ENCODE measurements around the gene TMEM174.

Gene TMEM174

DNA sequence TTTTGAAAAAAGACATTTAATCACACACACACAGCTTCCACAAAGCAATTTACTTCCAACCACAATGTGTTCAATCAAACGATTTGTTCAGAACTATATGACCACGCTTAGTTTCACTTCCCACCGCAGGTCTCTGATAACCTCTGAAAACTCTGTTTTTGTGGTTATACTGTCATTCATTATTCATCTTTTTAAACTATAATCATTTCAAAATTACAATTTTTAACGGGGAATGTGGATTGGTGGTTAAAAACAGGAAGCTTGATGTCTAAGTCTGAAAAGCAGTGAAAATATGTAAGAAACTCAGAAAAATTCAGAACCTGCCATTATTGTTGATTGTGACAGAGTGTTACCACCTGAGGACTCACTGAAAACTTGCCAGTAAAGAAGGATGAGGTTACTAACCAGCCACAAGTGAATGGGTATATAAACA lies 12.7 kb upstream of the TMEM174 start:
- H3K4me3 Mint-ChIP-seq = peak overlapping the region; percentile 33 to 51
- H3K9me3 Mint-ChIP-seq = no peaks in the 10 kb centered on the region
- H3K27me3 Mint-ChIP-seq = peaks cover 39 to 50% of the 10 kb centered on the region in 2 donors
- DNase-seq = peak in 2 of 3 experiments; percentile 7 to 8
- H3K27ac Mint-ChIP-seq = peak overlapping the region in 1 of 2 donors; percentile 57
- H3K4me1 Mint-ChIP-seq (ENCODE audit: low read depth in 2 of 2) = peaks cover 20 to 21% of the 10 kb centered on the region in 2 donors
- ATAC-seq (replicated peaks) = peak; percentile 94
- no peaks in the 10 kb centered on the region for H3K36me3 Mint-ChIP-seq (ENCODE audit: insufficient read depth)

DNA sequence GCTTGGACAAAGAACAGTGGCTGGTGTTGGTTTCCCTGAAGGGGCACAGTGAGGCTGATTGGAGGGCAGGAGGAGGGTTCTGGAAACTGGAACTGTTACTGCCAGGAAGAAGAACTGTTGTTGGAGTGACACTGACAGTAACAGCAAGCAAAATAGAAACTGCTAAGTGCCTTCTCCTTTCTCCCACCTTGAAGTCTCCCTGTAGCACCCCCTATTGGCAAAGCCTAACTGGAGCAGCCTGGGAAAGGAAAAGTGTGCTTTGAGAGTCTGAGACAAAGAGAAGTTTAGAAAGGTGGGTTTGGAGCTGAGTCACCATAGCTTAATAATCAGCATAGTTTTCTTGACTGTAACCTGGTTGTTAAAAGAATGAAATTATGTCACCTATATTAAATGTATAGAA lies 2.5 kb upstream of the TMEM174 start:
- H3K36me3 Mint-ChIP-seq (ENCODE audit: insufficient read depth) = no peaks in the 10 kb centered on the region
- H3K9me3 Mint-ChIP-seq = no peaks in the 10 kb centered on the region
- no peak overlapping the region for H3K27ac Mint-ChIP-seq
- peaks cover 48 to 59% of the 10 kb centered on the region in 2 donors for H3K27me3 Mint-ChIP-seq
- DNase-seq = peak; percentile 27 to 37 (median 29)
- H3K4me3 Mint-ChIP-seq = no peak overlapping the region
- H3K4me1 Mint-ChIP-seq (ENCODE audit: low read depth in 2 of 2) = peaks cover 0 to 4% of the 10 kb centered on the region in 2 donors
- ATAC-seq (replicated peaks) = peak; percentile 59

DNA sequence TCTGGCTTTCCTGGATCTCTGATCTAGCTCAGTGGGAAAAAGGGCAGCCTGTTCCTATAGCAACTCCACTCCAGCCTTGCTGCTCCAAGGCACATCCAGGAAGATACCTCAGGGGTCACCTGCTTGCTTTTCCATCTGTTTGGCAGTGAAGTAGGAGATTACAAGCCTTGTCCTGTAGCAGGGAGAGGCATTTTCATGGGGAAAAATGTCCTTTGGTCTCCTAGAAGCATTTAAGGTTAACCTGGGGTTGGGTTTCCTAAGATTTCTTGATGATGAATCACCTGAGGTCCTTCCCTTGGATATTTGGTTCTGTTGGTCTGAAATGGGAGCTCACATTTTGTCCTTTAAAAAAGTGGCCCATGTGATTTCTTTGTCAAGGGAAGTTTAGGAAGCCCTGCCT lies 1.5 kb upstream of the TMEM174 start:
- H3K36me3 Mint-ChIP-seq (ENCODE audit: insufficient read depth) = no peaks in the 10 kb centered on the region
- no peak for DNase-seq
- H3K27ac Mint-ChIP-seq = no peak overlapping the region
- H3K4me3 Mint-ChIP-seq = no peak overlapping the region
- H3K27me3 Mint-ChIP-seq = peaks cover 51 to 62% of the 10 kb centered on the region in 2 donors
- H3K4me1 Mint-ChIP-seq (ENCODE audit: low read depth in 2 of 2) = peaks cover 0 to 4% of the 10 kb centered on the region in 2 donors
- ATAC-seq (replicated peaks) = no peak
- H3K9me3 Mint-ChIP-seq = no peaks in the 10 kb centered on the region

DNA sequence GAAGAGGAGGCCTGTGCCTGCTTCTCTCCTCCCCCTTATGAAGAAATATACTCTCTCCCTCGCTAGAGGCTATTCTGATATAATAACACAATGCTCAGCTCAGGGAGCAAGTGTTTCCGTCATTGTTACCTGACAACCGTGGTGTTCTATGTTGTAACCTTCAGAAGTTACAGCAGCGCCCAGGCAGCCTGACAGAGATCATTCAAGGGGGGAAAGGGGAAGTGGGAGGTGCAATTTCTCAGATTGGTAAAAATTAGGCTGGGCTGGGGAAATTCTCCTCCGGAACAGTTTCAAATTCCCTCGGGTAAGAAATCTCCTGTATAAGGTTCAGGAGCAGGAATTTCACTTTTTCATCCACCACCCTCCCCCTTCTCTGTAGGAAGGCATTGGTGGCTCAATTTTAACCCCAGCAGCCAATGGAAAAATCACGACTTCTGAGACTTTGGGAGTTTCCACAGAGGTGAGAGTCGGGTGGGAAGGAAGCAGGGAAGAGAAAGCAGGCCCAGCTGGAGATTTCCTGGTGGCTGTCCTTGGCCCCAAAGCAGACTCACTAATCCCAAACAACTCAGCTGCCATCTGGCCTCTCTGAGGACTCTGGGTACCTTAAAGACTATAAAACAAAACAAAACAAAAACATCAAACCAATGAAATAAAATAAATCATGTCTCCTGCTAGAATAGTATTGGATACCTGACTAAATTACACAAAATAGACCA lies 1.3 kb downstream of the TMEM174 start:
- ATAC-seq (replicated peaks) (no peak), DNase-seq (no peak)
- H3K27ac Mint-ChIP-seq = no peak overlapping the region
- H3K4me1 Mint-ChIP-seq (ENCODE audit: low read depth in 2 of 2) = peaks cover 0 to 4% of the 10 kb centered on the region in 2 donors
- H3K36me3 Mint-ChIP-seq (ENCODE audit: insufficient read depth) = no peaks in the 10 kb centered on the region
- no peak overlapping the region for H3K4me3 Mint-ChIP-seq
- no peaks in the 10 kb centered on the region for H3K9me3 Mint-ChIP-seq
- peaks cover 66 to 81% of the 10 kb centered on the region in 2 donors for H3K27me3 Mint-ChIP-seq

DNA sequence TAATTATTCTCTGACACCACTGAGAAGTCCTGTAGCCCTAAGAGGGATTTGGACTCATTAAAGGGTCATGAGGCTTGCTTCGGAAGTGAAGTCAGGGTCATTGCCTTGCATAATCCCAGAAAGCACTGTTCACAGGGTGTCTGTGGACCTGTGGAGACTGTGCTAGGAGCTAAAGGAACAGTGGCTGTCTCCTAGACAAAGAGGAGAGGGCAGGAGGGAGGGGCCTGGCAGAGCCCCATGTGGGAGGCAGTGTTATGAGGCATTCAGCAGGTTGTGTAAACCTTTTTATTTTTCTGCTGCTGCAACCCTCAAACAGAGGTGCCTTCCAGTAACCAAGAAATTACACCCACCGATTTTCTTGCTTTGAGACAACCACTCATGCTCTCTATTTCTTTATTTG lies 3.3 kb downstream of the TMEM174 start:
- no peak for DNase-seq
- Mint-ChIP-seq H3K27ac (no peak overlapping the region), H3K4me3 (no peak overlapping the region), H3K36me3 (ENCODE audit: insufficient read depth) (no peaks in the 10 kb centered on the region), H3K9me3 (no peaks in the 10 kb centered on the region), H3K27me3 (peaks cover 73 to 92% of the 10 kb centered on the region in 2 donors), H3K4me1 (ENCODE audit: low read depth in 2 of 2) (no peaks in the 10 kb centered on the region)
- no peak for ATAC-seq (replicated peaks)

DNA sequence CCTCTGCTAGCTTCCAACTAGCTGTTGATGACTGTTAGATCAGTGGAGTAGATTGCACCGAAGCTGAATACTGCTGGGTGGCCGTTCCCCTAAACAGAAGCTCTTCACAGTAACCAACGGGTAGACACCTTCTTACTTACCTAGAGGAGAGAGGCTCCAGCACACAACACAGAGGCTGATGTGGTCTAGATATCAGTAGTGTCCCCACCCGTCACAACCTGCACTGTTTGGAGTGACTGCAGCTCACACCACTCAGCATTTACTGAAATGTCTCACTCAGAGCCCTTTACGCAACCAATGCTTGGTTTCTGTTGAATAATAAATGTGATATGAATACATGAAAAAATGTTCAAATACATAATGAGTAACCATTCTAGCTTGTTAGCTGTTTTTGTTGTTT lies 5.3 kb downstream of the TMEM174 start:
- no peak for DNase-seq

DNA sequence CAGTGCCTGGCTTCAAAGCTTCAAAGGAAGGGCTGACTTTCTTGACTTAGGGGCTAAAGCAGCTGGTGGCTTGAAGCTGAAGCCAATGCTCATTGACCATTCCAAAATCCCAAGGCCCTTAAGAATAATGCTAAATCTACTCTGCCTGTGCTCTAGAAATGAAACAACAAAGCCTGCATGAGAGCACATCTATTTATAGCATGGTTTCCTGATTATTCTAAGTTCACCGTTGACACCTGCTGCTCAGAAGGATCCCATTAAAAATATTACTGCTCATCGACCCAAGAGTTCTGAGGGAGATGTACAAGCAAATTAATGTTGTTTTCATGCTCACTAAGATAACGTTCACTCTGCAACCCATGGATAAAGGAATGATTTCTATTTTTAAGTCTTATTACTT lies 6.7 kb downstream of the TMEM174 start:
- Mint-ChIP-seq H3K4me3 (no peak overlapping the region), H3K4me1 (ENCODE audit: low read depth in 2 of 2) (no peaks in the 10 kb centered on the region), H3K27me3 (peaks cover 74 to 92% of the 10 kb centered on the region in 2 donors), H3K9me3 (peaks cover 1 to 5% of the 10 kb centered on the region in 2 donors), H3K27ac (no peak overlapping the region), H3K36me3 (ENCODE audit: insufficient read depth) (no peaks in the 10 kb centered on the region)
- no peak for ATAC-seq (replicated peaks)
- DNase-seq = no peak

More for the DNA sequence above, 5.3 kb downstream of the TMEM174 start:
- Mint-ChIP-seq H3K27me3 (peaks cover 73 to 92% of the 10 kb centered on the region in 2 donors), H3K4me1 (ENCODE audit: low read depth in 2 of 2) (no peaks in the 10 kb centered on the region), H3K9me3 (no peaks in the 10 kb centered on the region), H3K27ac (no peak overlapping the region), H3K36me3 (ENCODE audit: insufficient read depth) (no peaks in the 10 kb centered on the region), H3K4me3 (no peak overlapping the region)
- no peak for ATAC-seq (replicated peaks)

DNA sequence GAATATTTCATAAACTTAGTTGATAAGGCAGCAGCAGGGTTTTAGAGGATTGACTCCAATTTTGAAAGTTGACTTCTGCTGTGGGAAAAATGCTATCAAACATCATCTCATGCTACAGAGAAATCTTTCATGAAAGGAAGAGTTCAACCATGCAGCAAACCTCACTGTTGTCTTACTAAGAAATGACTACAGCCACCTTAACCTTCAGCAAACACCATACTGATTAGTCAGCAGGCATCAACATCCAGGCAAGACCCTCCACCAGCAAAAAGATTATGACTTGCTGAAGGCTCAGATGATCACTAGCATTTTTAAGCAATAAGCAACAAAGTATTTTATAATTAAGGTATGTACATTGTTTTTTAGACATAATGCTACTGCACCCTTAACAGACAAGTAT lies 7.6 kb downstream of the TMEM174 start:
- H3K27me3 Mint-ChIP-seq = peaks cover 73 to 88% of the 10 kb centered on the region in 2 donors
- H3K36me3 Mint-ChIP-seq (ENCODE audit: insufficient read depth) = no peaks in the 10 kb centered on the region
- H3K4me1 Mint-ChIP-seq (ENCODE audit: low read depth in 2 of 2) = no peaks in the 10 kb centered on the region
- no peak for DNase-seq
- H3K9me3 Mint-ChIP-seq = peaks cover 1 to 6% of the 10 kb centered on the region in 2 donors
- no peak for ATAC-seq (replicated peaks)
- H3K27ac Mint-ChIP-seq = no peak overlapping the region
- no peak overlapping the region for H3K4me3 Mint-ChIP-seq

DNA sequence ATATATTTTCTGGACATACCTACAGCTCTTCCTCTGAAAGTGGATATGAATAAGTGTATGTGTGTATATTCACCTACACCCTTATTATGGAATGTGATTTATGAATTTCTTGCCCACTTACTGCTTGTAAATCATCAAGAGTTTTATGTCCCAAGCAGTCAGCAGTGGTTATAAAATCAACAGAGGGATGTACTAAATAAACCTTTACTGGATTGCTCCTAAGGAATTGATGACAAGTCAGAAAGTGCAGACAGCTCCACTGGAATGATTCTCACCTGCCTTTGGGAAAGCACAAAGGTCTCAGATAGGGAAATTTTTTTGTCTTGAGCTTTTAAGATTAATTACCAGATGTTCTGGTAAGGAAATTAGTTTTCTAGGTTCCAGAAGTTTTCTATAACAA lies 9.3 kb downstream of the TMEM174 start:
- Mint-ChIP-seq H3K9me3 (peaks cover 1 to 6% of the 10 kb centered on the region in 2 donors), H3K27ac (no peak overlapping the region), H3K36me3 (ENCODE audit: insufficient read depth) (no peaks in the 10 kb centered on the region), H3K27me3 (peaks cover 61 to 73% of the 10 kb centered on the region in 2 donors), H3K4me3 (no peak overlapping the region), H3K4me1 (ENCODE audit: low read depth in 2 of 2) (no peaks in the 10 kb centered on the region)
- DNase-seq = no peak
- ATAC-seq (replicated peaks) = no peak

DNA sequence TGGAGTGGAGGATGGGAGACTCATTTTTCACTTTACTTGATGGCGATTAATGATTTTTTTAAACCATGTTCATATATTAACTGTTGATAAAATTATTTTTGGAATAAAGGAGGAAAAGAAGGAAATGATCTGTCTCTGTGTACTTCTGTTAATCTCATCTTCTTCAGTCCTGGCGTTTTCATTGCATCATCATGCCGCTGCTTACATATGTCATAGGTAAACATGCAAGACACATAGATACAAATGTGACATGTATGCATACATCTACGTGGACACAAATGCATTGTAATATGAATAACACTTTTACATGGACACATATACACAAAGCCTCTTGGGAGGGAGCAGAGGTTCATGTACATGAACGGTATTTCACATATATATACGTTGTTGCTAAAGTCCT lies 10.0 kb downstream of the TMEM174 start:
- DNase-seq (no peak), ATAC-seq (replicated peaks) (no peak)
- Mint-ChIP-seq H3K27me3 (peaks cover 58 to 71% of the 10 kb centered on the region in 2 donors), H3K27ac (no peak overlapping the region), H3K9me3 (peaks cover 1 to 6% of the 10 kb centered on the region in 2 donors), H3K4me1 (ENCODE audit: low read depth in 2 of 2) (no peaks in the 10 kb centered on the region), H3K36me3 (ENCODE audit: insufficient read depth) (no peaks in the 10 kb centered on the region), H3K4me3 (no peak overlapping the region)

DNA sequence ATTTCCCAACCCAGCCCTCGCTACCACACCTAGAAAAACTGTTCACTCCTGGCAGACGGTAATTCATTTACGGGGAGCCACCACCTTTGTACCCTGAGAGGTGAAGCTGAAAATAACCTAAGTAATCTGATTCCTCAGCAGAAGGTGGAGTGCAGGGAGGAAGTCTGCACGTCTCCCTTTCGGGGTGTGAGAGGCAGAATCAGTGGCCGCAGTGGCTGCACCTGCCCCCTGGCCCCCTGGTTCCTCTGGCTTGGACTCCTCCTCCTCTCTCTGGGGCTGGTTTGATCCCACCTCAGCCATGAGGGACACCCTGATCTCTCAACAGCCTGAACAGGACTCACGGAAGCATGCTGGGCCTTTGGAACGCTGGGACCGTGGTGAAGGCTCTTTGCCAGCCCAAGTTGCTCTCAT lies 10.5 kb downstream of the TMEM174 start:
- H3K9me3 Mint-ChIP-seq = peaks cover 1 to 6% of the 10 kb centered on the region in 2 donors
- H3K36me3 Mint-ChIP-seq (ENCODE audit: insufficient read depth) = no peaks in the 10 kb centered on the region
- DNase-seq = no peak
- no peak overlapping the region for H3K4me3 Mint-ChIP-seq
- ATAC-seq (replicated peaks) = no peak
- H3K4me1 Mint-ChIP-seq (ENCODE audit: low read depth in 2 of 2) = no peaks in the 10 kb centered on the region
- no peak overlapping the region for H3K27ac Mint-ChIP-seq
- H3K27me3 Mint-ChIP-seq = peaks cover 54 to 69% of the 10 kb centered on the region in 2 donors

DNA sequence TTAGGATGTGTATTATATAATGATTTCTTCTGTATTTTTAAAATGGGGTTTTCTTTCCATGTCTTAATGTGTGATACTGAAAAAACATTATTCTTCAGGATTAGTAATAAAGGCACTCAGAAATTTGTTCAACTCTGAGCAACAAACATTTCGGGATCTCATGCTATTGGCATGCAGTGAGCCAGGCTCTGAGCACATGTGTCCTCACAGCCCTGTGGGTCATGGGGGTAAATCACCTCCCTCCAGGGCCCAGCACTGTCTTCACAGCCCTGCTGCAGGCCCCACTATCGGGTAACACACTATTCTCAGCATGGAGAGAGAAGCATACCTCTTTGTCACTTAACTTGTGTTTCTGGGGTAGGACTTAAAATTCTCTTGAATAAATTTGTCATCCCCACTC lies 14.0 kb downstream of the TMEM174 start:
- Mint-ChIP-seq H3K27ac (no peak overlapping the region), H3K4me1 (ENCODE audit: low read depth in 2 of 2) (no peaks in the 10 kb centered on the region), H3K4me3 (no peak overlapping the region), H3K36me3 (ENCODE audit: insufficient read depth) (no peaks in the 10 kb centered on the region), H3K9me3 (peaks cover 1 to 6% of the 10 kb centered on the region in 2 donors), H3K27me3 (peaks cover 49 to 68% of the 10 kb centered on the region in 2 donors)
- DNase-seq (no peak), ATAC-seq (replicated peaks) (no peak)

DNA sequence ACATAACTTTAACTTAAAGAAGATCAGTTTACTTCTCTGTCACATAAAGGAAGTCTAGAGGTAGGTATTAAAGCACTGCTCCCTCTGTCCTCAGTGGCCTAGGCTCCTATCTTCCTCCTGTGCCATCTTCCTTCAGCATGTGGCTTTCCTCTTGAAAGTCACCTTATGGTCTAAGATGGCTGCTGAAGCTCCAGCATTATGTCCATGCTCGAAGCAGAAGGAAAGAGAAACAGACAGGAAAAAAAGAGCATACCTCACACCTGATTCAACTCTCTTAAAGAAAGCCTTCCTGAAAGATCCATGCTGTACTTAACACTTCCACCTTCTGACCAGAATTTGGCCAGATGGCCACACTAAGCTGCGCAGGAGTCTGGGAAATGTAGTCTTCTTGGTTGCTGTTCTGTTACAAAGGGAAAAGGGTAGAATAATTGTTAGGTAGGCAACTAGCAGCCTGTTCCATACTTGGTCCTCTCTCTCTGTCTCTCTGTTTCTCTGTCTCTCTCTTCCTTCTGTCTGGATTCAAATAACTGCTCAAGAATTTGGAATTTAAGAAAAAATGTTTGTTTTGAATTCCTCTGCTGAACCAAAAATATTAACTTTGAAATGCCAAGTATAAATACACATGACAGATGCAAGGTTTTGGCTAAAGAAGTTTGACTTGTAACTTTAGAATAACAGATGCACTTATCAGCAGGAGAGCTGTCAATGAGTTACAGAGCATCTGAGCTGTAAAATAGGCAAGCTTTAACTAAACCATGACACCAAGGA lies 16.0 kb downstream of the TMEM174 start:
- no peaks in the 10 kb centered on the region for H3K36me3 Mint-ChIP-seq (ENCODE audit: insufficient read depth)

More for the DNA sequence above, 16.0 kb downstream of the TMEM174 start:
- H3K4me3 Mint-ChIP-seq = no peak overlapping the region
- no peak for ATAC-seq (replicated peaks)
- H3K27ac Mint-ChIP-seq = peak overlapping the region in 1 of 2 donors; percentile 14
- peaks cover 1 to 6% of the 10 kb centered on the region in 2 donors for H3K9me3 Mint-ChIP-seq
- no peak for DNase-seq
- H3K4me1 Mint-ChIP-seq (ENCODE audit: low read depth in 2 of 2) = no peaks in the 10 kb centered on the region
- peaks cover 55 to 74% of the 10 kb centered on the region in 2 donors for H3K27me3 Mint-ChIP-seq

All from effector memory CD8-positive, alpha-beta T cell (primary cell).